IPS-NIHi7 (cell line): Measurements from ENCODE around the gene ATXN7L2.

ENCODE experiments used
- DNase-seq: peaks from one replicate; pipeline ENCODE4 v3.0.0; 2012; ENCODE audit warnings: mixed read lengths; ENCODE audit errors: extremely low spot score

The ATXN7L2 gene

GRCh38 chr1:109475261-109475660 is 8.4 kb upstream of the ATXN7L2 start:
- DNase-seq: no peak

DNA sequence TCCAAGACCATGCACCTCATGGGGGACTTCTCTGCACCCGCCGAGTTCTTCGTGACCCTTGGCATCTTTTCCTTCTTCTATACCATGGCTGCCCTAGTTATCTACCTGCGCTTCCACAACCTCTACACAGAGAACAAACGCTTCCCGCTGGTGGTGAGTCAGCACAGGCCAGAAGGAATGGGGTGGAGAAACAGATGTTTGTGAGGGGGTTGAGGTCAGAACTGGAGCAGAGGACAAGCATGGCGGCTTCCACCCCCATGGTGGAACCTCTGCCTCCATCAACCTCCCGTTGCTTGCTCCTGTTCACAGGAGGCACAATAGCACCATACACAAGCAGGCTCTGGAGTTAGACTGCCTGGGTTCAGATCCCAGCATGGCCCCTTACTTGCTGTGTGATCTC is 6.9 kb upstream of the ATXN7L2 start:
- no peak for DNase-seq

- DNase-seq: no peak
These were observed 5.9 kb upstream of the ATXN7L2 start for GRCh38 chr1:109477821-109478220.

DNA sequence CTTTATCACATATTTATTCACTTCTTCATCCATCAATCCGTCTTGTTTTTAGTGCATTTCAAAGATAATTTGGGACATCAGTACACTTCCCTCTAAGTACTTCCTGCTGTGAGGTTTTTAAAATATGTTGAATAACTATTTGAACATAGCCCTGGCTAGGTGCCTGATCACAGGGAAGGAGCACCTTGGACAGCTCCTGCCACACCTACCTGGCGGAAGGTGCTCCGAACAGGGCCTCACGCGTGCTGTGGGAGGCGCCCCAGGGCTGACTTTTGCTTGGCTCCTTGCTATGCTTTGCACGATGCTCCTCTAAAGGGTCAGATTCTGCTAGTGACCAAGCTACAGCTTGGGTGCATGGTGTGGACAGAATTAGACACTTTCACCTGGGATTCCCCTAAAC is 4.9 kb upstream of the ATXN7L2 start:
- peak; percentile 68 for DNase-seq

DNA sequence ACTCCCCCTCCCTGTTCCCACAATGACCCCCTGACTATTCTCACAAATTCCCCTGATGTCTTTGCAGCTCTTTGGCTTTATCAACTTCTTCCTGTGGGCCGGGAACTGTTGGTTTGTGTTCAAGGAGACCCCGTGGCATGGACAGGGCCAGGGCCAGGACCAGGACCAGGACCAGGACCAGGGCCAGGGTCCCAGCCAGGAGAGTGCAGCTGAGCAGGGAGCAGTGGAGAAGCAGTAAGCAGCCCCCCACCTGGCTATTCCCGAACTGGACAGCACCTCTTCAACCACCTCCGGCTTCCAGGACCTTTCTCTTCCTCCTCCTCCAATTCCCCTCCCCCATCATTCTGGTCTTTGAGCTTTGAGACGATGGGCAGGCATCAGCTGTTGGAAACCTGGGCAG is 4.4 kb upstream of the ATXN7L2 start:
- no peak for DNase-seq

- no peak for DNase-seq
These were observed 3.8 kb upstream of the ATXN7L2 start for GRCh38 chr1:109479901-109480300.

- DNase-seq: no peak
These were observed 2.1 kb upstream of the ATXN7L2 start for GRCh38 chr1:109481646-109482045.

- no peak for DNase-seq
These were observed 1.5 kb upstream of the ATXN7L2 start for GRCh38 chr1:109482242-109482641.

DNA sequence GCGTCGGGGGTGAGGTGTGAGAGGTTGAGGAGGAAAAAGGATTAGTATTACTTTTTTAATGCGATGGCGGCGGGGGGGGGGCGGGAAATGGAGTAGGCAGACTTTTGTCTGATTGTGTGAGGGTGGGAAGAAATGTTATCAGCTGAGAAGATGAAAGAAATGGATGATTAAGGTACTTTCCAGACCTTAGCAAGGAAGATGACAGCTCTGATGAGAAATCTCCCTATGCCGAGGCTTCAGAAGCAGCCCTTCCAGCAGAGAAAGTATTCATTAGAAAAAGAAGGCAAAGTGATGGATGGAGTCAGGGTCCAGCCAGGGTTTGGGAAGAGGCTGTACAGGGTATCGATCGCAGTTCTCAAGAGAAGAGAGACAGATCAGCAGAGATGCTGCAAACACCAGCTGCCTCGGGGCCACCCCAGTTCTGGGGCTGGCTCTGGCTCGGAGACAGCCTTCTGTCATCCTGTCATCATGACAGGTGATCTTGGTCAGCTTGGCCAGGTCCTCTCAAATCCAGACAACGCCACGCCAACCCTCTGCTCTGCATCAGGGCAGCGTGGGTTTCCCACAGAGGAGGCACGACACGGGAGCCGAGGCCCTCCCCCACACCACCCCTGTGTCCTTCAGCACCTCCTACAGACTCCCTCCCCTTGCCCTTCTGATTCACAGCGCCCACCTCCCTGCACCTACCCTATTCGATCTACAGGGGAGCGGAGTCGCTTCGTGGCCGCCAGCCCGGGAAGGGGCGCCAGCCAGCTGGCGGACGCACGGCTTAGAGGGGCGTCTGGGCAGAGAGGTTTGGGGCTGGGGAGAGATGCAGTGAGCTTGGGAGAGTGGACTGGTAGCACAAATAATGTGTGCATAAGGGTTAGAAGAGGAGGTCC is 674 bp upstream of the ATXN7L2 start:
- DNase-seq: peak; percentile 73

GRCh38 chr1:109484519-109484975 is 842 bp downstream of the ATXN7L2 start:
- DNase-seq: peak; percentile 33

- DNase-seq: peak; percentile 38
These were observed 1.3 kb downstream of the ATXN7L2 start for GRCh38 chr1:109485001-109485400.

- no peak for DNase-seq
These were observed 3.6 kb downstream of the ATXN7L2 start for GRCh38 chr1:109487261-109487660.

- DNase-seq: peak; percentile 45
These were observed 4.5 kb downstream of the ATXN7L2 start for GRCh38 chr1:109488201-109488600.

GRCh38 chr1:109488696-109489095 is 5.0 kb downstream of the ATXN7L2 start:
- DNase-seq: no peak

DNA sequence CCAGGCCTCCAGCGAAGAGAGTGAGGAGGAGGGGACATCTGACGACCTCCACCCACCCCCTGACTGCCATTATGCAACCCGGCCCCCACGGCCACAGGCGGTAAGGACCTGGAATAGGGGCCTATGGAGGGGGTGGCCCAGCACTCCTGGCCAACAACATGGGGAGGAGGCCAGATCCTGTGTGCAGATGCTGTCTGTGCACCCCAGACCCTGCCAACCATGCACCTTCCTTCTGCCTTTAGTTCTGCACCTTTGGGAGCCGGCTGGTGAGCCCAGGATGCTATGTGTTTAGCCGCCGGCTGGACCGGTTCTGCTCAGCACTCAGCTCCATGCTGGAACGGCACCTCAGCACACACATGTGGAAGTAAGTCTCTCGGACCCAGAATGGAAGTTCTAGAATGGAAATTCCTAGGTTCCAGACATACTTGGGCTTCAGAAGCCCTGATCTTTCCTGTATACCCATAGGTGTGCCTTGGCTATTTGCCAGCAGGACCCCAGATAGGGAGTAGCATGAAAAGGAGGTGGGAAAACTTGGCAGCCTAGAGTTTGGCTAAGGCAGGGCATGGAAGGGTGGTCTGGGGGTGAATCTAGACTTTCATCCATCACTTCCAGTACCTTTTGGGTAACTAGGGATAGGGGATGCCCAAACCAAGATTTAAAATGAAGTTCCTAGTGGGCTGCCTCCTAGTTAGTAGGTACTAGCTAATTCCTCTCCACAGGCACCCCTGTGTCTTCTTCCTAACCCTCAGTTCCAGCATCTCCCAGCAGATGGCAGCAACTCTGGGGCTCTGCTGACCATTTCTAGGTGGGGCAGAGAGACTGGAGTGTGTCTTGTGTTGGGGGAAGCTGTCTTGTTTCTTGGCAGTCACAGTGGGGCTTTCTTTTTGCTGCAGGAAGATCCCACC is 6.6 kb downstream of the ATXN7L2 start:
- DNase-seq: peak; percentile 71

- DNase-seq: no peak
These were observed 7.2 kb downstream of the ATXN7L2 start for GRCh38 chr1:109490934-109491302.

GRCh38 chr1:109491372-109491771 is 7.7 kb downstream of the ATXN7L2 start:
- DNase-seq: no peak

- DNase-seq: no peak
These were observed 9.1 kb downstream of the ATXN7L2 start for GRCh38 chr1:109492779-109493178.

- DNase-seq: no peak
These were observed 9.5 kb downstream of the ATXN7L2 start for GRCh38 chr1:109493227-109493626.

DNA sequence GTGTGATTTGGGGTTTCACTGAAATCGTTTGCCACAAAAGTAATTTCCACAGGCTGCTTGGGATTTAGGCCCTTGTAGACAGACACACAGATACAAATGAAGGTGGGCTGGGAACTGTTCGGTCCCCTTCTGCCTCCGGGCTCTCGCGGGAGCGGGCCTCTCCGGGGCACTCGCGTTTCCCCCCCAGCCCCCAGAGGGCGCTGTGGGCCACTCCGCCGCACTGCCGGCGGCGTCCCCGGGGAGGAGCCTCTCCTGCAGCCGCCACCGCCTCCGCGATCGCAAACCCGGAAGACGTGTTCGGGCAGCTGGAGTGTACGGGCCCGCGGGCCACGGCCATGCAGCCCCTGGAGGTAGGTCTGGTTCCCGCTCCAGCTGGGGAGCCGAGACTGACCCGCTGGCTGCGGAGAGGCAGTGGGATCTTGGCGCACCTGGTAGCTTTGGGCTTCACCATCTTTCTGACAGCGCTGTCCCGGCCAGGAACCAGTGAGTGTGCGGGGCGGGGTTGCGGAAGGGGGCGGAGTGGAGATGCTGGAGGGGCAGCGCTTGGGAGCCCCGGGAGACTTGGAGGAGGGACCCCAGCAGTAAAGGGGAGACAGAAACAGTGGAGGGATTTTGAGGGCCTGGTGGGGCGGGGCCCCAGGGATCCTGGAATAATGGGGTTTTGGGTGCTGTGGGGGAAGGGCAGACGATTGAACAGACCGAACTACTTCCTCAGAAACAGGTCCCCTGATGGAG is 10.3 kb downstream of the ATXN7L2 start, which contains the start of gene CYB561D1:
Gene CYB561D1, plus strand, starts transcription at position 290 of the 735 bp plus-strand sequence. Its CDS starts 46 bp downstream, at position 336.
- peak; percentile 91 for DNase-seq

DNA sequence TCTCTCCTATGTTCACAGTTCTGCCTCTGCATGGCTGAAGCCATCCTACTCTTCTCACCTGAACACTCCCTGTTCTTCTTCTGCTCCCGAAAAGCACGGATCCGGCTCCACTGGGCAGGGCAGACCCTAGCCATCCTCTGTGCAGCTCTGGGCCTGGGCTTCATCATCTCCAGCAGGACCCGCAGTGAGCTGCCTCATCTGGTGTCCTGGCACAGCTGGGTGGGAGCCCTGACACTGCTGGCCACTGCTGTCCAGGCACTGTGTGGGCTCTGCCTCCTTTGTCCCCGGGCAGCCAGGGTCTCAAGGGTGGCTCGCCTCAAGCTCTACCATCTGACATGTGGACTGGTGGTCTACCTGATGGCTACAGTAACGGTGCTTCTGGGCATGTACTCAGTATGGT is 12.0 kb downstream of the ATXN7L2 start:
- no peak for DNase-seq
